CD4-positive, alpha-beta T cell treated with Interferon alpha-2 for 1 hour (primary cell): ENCODE results near the gene MT1F.
A peak's percentile ranks its signal among the peaks of the same experiment; 100 is the strongest.
"Not testable (repeated sequence)": the region's sequence is repeated elsewhere in the genome, so short reads cannot be mapped to it uniquely, and the experiment has no call there.

ENCODE experiments used
- DNase-seq, 2 donors: peaks; one replicate each; pipeline ENCODE4 v3.0.0-alpha.2; 2020 to 2022

The MT1F gene

DNA sequence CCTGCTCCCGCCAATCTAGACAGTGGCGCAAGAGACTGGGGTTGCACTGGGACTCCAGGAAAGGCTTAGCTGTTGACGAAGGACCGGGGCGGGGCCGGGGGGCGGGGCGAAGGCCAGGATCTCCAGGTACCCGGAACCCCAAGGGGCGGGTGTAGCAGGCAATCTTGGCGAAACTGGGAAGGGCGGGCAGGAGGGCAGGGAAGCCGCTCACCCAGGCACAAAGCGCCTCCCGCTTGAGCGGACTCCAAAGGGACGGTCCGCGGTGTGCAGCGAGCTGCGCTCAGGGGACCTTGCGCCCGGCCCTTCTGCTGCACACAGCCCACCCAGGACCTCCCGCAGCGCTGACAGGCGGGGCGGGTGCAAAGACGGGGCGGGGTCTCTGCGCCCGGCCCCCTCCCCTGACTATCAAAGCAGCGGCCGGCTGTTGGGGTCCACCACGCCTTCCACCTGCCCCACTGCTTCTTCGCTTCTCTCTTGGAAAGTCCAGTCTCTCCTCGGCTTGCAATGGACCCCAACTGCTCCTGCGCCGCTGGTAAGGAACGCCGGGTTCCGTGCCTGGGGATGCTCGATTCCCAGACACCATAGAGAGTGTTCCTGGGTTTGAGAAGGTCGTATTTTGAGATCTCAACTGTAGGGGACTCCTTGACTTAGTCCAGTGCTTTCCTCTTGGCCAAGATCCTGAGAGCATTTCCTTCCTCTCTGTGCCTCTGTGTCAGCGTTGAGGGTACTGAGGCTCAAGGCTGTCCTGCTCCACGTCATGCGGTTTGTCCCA is at the start of gene MT1F:
TSS of gene MT1F (plus strand) at position 405 of the 772 bp plus-strand sequence. CDS start at position 505, 100 bp downstream.
- peak; percentile 53 to 75 for DNase-seq

DNA sequence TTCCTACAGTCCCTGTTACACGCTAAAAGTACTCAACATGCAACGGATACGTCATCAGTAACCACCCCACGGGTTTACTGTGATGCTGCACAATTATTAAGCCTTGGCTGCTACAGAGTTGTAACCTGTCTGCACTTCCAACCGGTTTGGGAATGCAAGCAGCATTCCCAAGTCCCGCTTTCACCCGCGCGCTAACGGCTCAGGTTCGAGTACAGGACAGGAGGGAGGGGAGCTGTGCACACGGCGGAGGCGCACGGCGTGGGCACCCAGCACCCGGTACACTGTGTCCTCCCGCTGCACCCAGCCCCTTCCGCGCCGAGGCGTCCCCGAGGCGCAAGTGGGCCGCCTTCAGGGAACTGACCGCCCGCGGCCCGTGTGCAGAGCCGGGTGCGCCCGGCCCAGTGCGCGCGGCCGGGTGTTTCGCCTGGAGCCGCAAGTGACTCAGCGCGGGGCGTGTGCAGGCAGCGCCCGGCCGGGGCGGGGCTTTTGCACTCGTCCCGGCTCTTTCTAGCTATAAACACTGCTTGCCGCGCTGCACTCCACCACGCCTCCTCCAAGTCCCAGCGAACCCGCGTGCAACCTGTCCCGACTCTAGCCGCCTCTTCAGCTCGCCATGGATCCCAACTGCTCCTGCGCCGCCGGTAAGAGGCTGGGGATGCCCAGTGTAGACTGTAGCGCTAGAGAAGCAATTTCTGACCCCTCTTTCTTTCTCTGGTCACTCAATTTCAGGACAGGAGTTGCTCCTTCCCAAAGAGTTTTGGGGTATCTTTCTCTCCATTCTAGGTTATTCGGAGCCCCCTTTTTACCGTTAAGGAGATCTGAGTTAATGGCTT is 49.5 kb upstream of the MT1F start, which contains the start of gene MT2A:
TSS of gene MT2A (plus strand) at position 542 of the 833 bp plus-strand sequence. CDS start at position 614, 72 bp downstream.
- DNase-seq: peak; percentile 85 to 88

DNA sequence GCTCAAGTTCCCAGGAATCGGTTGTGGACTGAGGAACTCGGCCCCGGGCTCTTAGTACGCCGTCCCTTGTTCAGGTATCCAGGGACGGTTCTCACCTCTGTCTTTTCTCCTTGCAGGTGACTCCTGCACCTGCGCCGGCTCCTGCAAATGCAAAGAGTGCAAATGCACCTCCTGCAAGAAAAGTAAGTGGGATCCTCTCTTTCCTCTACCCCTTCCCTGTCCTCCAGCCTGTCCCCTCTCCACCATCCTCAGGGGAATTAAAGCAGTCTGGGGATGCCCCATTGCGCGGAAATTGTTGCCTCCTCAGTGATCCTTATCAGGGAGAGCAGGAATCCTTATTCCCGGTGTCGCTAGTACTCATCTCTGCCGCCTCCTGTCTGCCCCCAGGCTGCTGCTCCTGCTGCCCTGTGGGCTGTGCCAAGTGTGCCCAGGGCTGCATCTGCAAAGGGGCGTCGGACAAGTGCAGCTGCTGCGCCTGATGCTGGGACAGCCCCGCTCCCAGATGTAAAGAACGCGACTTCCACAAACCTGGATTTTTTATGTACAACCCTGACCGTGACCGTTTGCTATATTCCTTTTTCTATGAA is 48.8 kb upstream of the MT1F start:
- no peak for DNase-seq

DNA sequence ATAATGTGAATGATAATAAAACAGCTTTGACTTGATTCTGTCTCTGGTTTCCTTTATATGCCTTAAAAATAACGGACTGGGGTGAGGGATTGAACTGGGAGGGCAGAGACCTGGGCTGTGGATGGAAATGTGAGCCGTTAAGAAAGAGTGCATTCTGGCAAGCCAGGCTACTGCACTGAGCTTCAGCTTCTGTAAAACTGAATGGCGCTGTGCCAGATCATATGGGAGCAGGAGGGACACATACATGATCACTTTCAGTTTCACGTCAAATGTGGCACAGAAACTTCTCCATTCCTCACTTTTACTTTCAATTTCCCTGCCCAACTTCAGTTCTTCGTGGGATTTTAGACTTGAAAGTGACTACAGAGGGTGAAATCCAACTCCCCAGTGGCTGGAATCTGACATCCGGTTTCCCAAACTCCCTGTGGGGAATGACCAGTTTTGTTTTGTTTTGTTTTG is 48.3 kb upstream of the MT1F start:
- DNase-seq: peak; percentile 82 to 85

DNA sequence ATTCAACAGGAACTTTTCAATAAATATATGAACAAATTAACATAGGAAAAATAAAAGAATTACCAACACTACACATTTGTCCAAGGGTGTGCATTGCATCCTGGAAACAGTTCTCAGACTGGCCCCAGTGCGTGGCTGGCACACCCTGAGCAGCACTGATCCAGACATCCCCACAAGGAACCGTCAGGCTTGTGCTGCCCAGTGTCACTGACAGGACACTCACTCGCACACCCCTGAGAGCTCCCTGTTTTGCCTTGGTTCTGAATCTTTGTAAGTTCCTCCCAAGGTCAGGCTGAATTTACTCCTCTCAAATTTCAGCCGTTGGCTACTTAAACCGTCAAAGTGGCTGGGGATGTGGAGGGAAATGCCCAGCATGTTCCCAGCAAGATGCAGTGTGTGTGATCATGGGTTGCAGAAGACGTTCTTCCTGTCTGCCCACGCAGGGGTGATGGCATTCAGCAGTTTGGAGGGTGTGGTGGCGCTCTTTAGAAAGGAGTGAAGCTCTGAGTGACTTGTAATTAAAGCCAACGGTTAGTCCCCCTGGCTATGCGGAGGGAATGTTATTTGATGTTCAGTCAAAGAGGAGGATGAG is 47.6 kb upstream of the MT1F start:
- peak; percentile 80 to 83 for DNase-seq

DNA sequence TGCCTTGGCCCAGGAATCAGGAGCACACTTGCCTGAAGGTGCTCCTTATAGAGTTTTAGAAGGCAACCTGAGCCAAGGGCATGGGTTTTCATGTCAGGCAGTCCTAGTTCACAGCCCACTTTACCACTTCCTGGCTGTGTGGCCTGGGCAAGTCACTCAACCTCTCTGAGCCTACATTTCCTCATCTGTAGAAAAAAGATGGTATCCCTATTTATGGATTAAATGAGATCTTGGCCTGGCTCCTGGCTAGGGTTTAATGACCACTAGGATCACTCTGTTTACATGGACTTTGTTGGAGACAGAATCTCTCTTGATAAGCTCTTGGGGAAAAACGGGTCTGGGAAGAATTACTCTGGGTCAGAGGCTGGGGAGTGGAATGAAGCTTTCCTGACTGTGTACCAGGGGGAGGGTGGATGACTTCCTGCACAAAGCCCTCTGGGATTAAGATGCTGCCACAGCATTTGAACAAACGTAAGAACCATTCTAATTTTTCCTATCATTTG is 47.1 kb upstream of the MT1F start:
- DNase-seq: peak in 1 of 2 donors; percentile 25

DNA sequence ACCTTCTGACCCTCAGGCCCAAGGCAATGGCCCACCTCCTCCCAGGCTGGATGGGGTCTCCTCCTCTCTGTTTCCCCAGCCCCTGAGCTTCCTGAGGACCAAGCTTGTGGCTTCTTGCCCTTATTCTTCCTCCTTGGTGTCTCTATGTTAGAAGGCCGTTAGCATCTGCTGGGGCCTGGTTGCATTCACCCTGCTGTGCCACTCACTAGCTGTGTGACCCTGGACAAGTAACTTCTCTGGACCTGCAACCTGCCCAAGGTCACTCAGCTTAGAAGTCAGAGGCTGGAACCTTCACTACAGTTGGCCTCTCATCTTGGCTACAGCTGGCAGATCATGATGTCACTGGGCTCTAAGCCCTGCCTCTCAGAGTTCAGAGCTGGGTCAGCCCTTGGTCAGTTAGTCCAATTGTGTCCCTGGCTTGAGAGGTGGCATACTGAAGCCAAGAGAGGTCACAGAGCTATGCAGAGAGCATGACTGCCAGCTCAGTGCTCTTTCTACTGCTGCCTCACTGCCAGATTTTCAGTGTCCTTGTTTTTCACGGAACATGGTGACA is 46.4 kb upstream of the MT1F start:
- no peak for DNase-seq

DNA sequence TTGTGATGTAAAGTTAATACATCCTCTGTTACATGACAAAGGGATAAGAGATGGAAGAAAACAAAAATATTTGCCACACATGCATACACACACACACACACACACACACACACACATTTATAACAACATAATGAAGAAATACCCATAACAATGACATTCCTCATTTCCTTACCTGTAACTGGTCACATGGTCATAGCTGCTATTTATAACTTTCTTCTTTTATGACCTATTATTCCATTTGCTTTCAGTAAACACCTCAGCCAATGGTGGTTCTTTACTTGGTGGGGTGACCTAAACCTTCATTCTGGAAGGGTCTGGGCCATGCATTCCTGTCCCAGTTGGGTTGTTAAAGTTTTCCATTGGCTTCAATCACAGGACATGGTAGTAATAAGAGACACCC is 44.1 kb upstream of the MT1F start:
- no peak for DNase-seq

DNA sequence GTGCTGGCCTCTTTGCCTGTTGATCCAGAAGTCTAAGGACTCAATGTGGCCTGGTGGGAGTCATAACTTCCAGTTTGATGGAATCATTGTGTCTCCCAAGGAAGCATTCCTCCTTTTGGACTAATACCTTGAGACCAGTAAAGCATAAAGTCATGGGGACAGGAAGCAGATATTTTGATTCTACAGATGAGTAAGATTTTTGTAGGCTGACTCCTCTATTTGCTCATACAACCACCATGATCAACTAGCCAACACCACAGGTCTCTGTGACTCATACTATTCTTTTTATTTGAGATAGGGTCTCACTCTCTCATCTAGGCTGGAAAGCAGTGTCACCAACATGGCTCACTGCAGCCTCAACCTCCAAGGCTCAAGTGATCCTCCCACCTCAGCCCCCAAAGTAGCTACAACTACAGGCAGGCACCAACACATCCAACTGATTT is 43.2 kb upstream of the MT1F start:
- DNase-seq: no peak

DNA sequence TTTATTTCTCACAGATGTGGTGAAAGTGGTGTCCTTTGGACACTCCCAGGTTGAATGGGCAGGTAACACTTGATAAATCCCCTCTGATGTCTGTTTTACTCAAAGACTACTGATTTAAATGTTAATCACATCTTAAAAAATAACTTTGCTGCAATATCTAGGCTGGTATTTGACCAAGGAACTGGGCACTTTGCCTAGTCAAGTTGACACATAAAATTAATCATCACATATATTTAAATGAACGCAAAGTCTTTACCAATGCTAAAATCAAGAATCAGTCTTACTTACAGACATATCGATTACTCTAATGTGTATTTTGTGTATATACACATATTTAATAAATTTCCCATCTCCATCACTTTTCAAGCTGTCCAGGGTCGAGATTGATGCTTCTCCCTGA is 42.4 kb upstream of the MT1F start:
- DNase-seq: no peak

DNA sequence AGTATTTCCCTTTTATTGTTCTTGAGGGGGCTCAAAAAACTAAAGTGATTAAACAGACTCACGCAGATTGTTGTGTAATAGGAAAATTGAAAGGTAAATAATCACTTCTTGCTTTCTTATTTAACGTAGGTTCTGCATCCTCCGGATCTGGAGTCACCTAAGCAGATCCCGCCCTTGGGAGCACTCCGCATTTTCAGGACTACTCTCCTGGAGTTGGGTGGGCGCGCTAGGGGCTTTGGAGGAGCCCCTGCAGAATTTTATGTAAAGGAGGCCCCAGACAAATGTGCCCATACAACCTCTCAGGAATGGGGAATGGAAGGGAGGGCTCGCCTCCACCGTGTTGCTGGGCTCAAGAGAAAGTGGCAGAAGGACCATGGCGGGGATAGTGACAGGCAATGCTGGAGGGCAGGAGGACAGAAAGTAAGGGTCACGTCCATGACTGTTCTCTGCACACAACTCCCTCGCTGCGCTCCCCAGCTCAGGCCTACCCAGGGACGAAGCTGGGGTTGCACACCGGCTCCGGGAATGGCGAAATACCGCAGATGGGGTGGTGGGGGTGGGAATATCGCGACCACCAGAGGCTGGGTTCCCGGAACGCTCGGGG is 41.0 kb upstream of the MT1F start:
- no peak for DNase-seq

DNA sequence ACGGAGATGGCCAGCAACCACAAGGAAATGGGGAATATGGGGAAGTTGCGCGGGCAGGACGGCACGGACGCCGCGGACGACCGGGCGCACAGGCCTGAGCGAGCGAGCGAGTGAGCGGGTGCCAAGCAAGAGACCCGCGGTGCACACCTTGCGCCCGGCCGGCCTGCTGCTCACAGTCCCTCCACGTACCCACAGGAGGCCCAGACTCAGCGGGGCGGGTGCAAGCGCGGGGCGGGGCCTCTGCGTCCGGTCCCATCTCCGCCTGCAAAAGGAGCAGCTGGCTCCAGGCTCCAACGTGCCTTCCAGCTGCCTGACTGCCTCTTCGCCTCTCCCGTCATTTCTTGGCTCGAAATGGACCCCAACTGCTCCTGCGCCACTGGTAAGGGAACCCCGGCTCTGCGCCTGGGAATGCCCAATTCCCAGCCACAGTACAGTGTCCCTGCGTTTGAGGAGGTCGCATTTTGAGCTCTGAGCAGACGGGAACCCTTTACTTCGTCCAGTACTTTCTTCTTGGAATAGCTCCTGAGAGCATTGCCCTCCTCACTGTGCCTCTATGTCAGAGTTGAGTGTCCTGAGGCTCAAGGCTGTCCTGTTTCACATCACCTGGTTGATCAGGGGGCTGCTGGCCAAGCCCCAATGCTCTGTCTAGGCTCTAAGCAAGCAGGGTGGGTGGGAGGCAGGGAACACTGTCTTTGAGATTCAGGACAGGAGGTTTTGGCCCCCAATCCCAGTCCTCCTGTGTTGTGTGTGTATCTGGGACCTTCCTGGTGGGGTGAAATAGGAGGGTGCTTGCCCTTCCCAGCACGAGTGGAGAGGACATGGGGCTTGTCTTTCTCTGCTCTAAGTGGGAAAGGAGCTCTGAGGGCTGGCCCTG is 40.3 kb upstream of the MT1F start:
- DNase-seq: peak in 1 of 2 donors; percentile 48

DNA sequence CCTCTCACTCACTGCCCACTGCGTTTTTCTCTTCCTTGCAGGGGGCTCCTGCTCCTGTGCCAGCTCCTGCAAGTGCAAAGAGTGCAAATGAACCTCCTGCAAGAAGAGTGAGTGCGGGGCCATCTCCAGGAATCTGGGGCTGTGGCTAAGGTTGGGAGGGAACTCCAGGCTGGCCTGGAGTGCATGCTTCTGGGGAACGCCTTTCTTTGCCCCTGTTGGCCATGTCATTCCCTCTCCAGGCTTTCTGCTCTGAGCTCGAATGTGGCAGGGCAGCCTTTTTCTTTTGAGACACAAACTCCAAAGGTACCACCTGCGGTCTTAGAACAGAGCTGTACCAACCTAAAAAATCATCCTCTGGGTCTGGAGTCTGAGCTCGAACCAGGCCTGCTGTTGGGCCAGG is 39.6 kb upstream of the MT1F start:
- DNase-seq: no peak

DNA sequence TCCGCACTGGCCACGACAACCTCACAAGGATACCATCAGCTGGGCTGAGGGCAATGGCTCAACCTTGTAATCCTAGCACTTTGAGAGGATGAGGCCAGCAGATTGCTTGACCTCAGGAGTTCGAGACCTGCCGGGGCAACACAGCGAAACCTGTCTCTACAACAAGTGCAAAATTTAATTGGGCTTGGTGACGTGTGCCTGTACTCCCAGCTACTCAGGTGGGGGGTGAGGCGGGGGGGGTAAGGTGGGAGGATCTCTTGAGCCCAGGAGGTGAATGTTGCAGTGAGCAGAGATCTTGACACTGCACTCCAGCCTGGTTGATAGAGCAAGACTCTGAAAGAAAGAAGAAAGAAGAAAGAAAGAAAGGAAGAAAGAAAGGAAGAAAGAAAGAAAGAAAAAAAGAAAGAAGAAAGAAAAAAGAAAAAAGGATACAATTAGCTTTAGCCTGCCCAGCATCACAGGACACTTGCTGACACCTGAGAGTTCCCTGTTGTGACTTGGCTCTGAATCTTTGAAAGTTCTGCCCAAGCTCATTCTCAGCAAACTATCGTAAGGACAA is 37.3 kb upstream of the MT1F start:
- DNase-seq: no peak

DNA sequence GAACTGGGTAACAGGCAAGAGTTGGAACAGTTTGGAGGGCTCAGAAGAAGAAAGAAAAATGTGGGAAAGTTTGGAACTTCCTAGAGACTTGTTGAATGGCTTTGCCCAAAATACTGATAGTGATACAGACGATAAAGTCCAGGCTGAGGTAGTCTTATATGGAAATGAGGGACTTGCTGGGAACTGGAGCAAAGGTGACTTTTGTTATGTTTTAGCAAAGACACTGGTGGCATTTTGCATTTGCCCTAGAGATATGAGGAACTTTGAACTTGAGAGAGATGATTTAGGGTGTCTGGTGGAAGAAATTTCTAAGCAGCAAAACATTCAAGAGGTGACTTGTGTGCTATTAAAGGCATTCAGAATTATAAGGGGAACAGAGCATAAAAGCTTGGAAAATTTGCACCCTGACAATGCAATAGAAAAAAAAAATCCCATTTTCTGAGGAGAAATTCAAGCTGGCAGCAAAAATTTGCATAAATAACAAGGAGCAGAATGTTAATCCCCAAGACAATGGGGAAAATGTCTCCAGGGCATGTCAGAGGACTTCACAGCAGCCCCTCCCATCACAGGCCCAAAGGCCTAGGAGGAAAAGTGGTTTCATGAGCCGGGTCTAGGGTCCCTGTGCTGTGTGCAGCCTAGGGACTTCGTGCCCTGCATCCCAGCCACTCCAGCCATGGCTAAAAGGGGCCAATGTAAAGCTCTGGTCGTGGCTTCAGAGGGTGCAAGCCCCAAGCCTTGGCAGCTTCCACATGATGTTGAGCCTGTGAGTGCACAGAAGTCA is 35.9 kb upstream of the MT1F start:
- DNase-seq: not testable (repeated sequence)

DNA sequence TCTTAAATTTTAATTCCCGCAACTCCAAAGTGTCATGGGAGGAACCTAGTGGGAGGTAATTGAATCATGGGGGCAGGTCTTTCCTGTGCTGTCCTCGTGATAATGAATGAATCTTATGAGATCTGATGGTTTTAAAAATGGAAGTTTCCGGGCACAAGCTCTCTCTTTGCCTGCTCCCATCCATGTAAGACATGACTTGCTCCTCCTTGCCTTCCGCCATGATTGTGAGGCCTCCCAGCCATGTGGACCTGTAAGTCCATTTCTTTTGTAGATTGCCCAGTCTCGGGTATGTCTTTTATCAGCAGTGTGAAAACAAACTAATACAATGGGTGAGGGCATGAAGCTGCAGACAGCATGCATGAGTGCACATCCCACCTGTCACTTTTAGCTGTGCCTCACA is 34.6 kb upstream of the MT1F start:
- not testable (repeated sequence) for DNase-seq

DNA sequence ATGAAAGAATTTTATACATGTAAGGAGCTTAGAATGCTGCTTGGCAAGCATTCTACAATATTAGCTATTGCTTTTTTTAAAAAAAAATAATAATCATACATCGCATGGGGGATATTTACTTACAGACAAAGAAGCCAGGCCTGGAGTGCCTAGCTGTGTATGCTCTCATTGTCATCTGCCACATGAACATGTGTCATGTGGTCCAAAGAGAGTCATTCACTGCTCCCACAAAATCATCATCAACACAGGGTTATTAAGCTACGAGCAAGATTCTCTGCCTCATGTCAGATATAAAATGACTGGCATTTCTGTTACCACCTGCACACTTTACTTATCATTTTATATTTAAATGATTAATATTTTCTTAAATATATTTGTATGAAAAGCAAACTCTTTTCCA is 34.1 kb upstream of the MT1F start:
- DNase-seq: no peak

DNA sequence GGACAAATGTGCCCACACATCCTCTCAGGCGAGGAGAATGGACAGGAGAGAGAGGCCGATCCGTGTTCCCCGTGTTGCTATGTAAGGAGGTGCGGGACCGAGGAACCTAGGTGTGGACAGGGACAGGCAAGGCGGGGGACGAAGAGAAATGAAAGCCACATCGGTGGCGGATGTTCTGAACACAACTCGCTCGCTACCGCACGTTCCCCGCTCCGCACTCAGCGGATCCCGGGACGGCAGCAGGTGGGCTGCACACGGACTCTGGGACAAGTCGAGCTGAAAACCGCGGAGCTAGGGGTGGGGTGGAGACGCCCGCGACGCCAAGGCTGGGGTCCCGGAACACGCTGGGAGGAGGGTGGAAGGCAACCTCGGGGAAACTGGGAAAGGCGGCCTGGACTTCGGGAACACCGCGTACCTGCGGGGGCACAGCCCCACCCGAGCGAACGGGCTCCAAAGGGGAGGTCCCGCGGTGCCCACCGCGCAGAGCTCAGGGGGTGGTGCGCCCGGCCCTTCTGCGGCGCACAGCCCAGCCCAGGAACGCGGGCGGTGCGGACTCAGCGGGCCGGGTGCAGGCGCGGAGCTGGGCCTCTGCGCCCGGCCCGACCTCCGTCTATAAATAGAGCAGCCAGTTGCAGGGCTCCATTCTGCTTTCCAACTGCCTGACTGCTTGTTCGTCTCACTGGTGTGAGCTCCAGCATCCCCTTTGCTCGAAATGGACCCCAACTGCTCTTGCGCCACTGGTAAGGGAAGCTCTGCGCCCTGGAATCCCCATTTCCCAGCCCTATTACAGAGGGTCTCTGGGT is 32.4 kb upstream of the MT1F start, which contains the start of gene MT1E:
TSS of gene MT1E (plus strand) at position 642 of the 803 bp plus-strand sequence. CDS start at position 713, 71 bp downstream.
- DNase-seq: peak; percentile 16 to 38
